GM18858 (cell line): ENCODE data around the gene EPB41L2.
"Not testable (repeated sequence)": the region's sequence is repeated elsewhere in the genome, so short reads cannot be mapped to it uniquely, and the experiment has no call there.

Source experiments
- ATAC-seq: cut with Tn5 transposase; IDR thresholded peaks from one replicate; pipeline ENCODE4 v1.9.1; 2021; ENCODE audit not compliant: unreplicated experiment

The EPB41L2 gene

DNA sequence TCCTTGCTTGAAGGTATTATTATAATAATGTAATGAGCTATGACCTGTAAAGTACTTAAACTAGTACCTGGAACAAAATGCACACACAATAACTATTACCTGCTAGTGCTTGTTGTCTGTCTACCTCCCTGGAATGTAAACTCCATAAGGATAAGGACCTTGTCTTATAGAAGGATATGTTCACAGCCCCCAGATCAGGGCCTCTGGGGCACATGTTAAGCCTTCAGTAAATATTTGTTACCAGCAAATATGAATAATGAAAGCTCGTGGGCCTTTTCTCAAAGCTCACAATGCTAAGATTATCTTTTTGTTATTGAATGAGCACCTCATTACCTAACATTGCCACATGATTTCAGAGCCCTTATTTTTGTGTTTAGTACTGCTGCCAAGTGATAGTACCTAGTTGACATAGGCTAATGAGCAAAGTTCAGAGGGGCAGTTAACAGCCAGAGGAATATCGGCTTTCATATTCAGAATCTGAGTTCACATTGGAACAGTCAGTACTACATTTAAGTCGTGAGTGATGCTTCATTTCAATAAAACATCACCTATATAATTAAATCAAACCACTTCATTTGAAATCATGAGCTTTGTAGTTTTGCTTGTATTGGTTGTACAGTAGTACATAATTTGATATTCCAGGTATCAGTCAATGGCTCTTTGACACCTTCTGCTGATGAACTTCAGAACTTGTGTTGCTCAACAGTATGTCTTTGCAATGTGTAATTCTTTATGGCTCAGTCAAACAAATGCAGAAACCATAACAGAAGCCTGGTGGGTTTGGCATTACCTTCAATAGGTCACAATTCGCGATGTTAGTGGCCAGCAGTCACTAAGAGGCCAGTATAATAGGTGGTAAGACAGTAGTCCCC lies 247.6 kb downstream of the EPB41L2 start:
- ATAC-seq = no peak

DNA sequence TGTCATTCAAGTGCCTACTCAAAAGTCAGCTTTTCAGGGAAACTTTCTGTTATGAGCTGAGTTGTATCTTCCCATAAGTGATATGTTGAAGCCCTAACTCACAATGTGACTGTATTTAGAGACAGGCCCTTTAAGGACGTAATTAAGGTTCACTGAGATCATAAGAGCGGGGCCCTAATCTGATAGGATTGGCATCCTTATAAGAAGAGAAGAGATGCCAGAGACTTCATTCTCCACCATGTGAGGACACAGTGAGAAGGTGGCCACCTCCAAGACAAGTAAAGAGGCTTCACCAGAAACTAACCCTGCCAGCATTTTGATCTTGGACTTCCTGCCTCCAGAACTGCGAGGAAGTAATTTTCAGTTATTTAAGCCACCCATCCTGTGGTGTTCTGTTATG lies 248.5 kb downstream of the EPB41L2 start:
- ATAC-seq = no peak

DNA sequence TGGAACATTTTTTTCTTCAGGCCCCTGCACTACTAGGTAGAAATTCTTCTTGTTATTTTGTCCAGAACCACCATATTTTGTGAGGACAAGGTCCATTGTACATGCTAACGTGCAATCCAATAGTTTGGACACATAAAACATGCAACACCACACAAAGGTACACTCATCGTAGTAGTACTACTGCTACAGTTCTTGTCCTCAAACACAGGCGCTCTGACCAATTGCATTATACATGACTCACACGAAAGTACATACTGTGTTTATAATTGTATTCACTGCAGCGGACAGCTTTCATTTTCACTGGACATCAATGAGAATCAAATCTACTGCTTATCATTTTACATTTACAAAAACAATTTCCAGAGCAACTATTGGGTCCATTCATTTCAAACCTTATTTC lies 251.1 kb downstream of the EPB41L2 start:
- no peak for ATAC-seq

DNA sequence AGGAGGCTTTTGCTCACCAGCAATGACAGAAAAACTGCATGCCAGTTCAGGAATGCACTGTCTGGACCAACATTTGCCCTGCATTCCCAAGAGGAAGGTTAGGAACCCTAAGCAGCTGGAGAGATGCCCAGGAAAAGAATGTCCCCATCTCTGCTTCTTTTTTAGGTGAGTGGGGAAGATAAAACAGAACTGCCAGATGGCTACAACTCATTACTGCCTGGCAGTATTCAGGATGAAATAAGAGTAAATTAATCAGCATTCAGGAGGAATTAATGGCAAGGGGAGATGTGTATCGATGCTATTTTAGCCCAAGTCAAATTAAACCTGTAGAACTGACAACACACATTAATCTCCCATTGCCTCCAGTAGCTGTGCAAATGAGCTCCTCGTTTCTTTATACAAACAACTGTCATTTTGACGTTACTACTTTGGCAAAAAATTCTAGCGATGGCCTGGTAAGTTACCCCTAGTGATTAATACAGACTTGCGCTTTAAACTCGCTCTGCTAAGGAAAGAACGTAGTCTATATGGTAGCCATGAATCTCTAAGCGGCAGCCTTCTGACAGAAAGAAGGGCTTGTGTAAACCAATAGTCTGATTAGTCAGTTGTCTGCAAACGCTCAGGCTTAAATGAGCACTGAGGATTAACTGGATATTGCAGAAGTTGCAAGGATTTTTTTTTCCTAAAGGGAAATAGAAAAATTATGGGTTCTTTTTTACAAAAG lies 252.6 kb downstream of the EPB41L2 start:
- ATAC-seq = no peak

DNA sequence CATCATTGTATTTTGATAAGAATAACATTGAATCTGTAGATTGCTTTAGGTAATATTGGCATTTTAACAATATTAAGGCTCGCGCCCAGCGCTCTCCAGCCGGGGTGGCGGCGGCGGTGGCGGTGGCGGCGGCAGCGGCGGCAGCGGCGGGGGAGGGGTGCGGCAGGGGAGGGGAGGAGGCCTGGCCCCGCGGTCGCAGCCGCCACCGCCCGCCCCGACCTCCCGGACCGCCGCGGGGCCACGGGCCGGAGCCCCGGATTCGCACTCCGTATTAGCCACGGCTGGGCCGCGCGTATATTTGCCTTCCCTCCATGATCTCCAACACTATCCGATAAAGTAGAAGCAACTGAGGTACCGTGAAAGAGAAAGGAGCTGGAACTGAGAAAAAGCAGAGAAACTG lies 261.7 kb downstream of the EPB41L2 start:
- not testable (repeated sequence) for ATAC-seq

DNA sequence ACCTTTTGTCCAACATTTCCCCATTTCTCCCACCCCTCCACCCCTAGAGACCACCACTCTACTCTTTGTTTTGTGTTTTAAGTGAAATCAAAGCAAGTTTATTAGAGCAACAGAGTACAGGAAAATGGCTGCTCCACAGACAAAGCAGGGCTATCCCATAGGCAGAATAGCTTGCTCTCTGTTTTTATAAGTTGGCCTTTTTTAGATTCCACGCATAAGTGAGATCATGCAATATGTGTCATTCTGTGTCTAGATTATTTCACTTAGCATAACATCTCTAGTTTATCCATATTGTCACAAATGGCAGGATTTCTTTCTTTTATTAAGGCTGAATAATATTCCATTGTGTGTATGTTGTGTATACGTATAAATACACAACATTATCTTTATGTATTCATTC lies 266.0 kb downstream of the EPB41L2 start:
- ATAC-seq = no peak

DNA sequence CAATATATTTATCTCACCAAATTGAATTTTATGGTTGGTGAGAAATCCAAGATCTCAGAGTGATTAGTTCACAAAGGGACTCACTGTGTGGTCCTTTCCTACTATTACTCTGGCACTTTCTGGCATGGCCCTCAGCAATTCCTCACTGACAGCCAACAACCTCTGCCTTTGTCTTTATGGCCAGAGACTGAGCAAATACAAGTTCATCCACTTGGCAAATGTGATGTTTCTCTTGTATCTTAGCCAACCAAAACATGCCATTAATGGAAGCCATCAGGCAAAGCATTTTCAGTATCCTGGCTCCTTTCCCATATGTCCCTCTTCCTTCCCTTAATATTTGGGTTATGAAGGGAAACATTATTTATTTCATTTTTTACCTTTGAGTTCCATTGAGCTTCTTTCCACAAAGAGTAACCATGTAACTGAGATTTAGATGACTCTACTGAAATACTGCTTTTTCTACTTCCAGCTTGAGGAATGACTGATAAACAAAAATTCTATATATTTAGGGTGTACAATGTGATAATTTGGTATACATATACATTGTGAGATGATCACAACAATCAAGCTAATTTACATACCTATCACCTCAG lies 266.6 kb downstream of the EPB41L2 start:
- no peak for ATAC-seq

DNA sequence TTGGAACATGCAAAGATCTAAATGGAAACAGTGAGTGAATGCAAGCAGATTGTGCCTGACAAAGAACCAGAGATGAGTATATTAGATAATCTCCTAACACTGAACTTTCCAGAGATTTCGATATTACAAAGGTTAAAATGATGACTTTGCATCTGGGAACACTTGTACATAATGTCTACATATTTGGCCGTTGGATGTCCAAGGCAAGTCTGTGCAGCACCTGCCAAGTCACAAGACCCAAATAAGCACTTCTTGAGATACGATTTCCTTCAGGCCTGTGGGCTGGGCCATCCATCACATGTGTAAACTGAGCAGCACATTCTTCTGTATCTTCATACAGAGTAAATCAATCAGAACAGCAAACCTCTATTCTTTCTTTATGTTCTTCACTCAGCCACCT lies 268.3 kb downstream of the EPB41L2 start:
- no peak for ATAC-seq

DNA sequence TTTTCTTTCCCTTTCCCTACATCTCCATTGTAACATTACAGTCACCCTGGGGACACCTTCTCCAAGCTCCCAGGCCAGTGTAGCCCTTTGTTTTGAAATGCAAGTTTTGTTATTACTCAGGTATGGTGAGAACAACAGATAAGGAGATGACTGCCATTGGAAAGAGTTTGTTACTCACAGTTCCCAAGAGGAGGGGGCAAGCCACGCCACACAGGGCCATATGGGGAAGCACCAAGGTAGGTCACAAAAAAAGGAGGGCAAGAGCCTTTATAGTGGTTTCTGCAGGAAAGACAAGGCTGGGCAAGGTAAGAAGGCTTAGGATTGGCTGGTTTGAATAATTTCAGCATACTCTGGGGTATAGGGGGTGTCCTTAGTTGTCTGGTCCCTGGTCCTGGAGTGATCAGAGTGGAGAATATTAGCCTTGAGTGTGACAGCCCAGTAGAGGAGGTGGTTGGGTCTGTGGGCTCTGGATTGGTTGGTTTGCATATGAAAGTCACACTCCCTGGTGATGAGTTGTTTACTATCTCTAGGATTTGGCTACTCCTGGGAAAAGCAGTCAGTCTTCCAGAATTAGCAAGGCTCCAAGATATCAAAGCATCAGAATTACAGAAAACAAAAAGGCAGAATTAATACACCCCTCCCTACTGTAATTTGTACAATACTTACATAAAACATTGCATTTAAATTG lies 268.9 kb downstream of the EPB41L2 start:
- ATAC-seq = no peak
